ENCODE results near the gene MBNL1. TPM values are rescaled to one million over a fixed set of nuclear protein-coding genes. Genes with fewer than 3 reads are reported as not detected.

MBNL1 gene
- total RNA-seq, 6 experiments from 2014 or later: 49.9 to 89.6 (median 63.2) TPM

DNA sequence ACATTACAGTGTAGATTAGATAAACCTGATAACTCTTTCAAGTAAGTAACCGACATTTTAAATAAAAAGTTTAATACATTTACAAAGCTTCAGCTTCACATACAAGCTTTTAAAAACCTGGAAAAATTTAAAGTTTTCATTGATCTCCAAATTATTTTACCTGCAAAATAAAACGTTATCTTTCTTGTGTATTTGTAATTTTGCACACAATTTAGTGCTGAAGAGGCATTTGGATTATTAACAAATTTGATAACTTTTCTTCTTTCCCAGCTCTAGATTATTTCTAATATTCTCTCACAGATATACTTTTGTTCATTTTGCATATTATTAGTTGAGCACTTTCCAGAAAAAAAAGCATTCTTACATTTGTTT is 24.2 kb upstream of the MBNL1 start:
- DNase-seq (no peak), ATAC-seq (no peak)
- Histone ChIP-seq H3K27me3 (no peaks in the 10 kb centered on the region), H3K36me3 (no peaks in the 10 kb centered on the region), H3K4me1 (peaks cover 0 to 12% (median 0%) of the 10 kb centered on the region in 4 donors), H3K27ac (no peak overlapping the region), H3K4me3 (peak overlapping the region in 1 of 3 donors; percentile 2), H3K9me3 (no peaks in the 10 kb centered on the region)
- intact Hi-C loops (cut with DNase I): no loop called here
- 43% methylated on average over 2 of the region's 2 CpGs for WGBS (ENCODE audit: insufficient coverage, low coverage, low lambda C conversion rate, missing lambda C conversion rate)
- TF ChIP-seq, protein P1, sequence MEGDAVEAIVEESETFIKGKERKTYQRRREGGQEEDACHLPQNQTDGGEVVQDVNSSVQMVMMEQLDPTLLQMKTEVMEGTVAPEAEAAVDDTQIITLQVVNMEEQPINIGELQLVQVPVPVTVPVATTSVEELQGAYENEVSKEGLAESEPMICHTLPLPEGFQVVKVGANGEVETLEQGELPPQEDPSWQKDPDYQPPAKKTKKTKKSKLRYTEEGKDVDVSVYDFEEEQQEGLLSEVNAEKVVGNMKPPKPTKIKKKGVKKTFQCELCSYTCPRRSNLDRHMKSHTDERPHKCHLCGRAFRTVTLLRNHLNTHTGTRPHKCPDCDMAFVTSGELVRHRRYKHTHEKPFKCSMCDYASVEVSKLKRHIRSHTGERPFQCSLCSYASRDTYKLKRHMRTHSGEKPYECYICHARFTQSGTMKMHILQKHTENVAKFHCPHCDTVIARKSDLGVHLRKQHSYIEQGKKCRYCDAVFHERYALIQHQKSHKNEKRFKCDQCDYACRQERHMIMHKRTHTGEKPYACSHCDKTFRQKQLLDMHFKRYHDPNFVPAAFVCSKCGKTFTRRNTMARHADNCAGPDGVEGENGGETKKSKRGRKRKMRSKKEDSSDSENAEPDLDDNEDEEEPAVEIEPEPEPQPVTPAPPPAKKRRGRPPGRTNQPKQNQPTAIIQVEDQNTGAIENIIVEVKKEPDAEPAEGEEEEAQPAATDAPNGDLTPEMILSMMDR (IDR thresholded peaks at IDR 0.05): no peak
- TF ChIP-seq POLR2A (IDR thresholded peaks at IDR 0.05): no peak

GRCh38 chr3:152245498-152246170 is 23.1 kb upstream of the MBNL1 start:
- no peaks in the 10 kb centered on the region for H3K36me3 ChIP-seq
- 63% methylated on average over 3 of the region's 3 CpGs for WGBS (ENCODE audit: insufficient coverage, low coverage, low lambda C conversion rate, missing lambda C conversion rate)

DNA sequence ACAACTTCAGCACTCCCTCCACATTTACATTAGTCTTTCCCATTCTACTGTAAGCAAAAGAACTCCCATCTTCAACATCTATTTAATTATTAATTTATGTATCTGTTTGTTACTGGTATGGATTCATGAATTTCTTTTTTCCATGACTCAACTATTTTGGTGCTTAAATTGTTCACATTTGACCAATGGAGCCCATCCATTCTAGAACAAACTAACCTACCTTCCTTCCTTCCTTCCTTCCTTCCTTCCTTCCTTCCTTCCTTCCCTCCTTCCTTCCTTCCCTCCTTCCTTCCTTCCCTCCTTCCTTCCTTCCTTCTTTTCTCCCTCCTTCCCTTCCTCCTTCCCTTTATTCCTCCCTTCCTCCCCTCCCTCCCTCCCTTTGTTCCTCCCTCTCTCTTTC is 16.8 kb upstream of the MBNL1 start:
- no peaks in the 10 kb centered on the region for H3K27me3 ChIP-seq
- H3K36me3 ChIP-seq: no peaks in the 10 kb centered on the region
- H3K4me1 ChIP-seq: no peaks in the 10 kb centered on the region
- no peak overlapping the region for H3K4me3 ChIP-seq
- no peak overlapping the region for H3K27ac ChIP-seq
- intact Hi-C loops (cut with DNase I): no loop called here
- H3K9me3 ChIP-seq: no peaks in the 10 kb centered on the region
- ATAC-seq (no peak), DNase-seq (no peak)
- TF ChIP-seq POLR2A (IDR thresholded peaks at IDR 0.05): no peak
- TF ChIP-seq, protein P1 (IDR thresholded peaks at IDR 0.05): no peak

More at GRCh38 chr3:152245498-152246170, 23.1 kb upstream of the MBNL1 start:
- no peak overlapping the region for H3K4me3 ChIP-seq
- no peaks in the 10 kb centered on the region for H3K9me3 ChIP-seq
- intact Hi-C loops (cut with DNase I): no loop called here
- ATAC-seq (no peak), DNase-seq (no peak)
- no peaks in the 10 kb centered on the region for H3K27me3 ChIP-seq
- no peak for TF ChIP-seq POLR2A (IDR thresholded peaks at IDR 0.05)
- TF ChIP-seq, protein P1 (IDR thresholded peaks at IDR 0.05): no peak
- peaks cover 0 to 12% (median 0%) of the 10 kb centered on the region in 4 donors for H3K4me1 ChIP-seq
- peak overlapping the region in 1 of 3 donors; percentile 3 for H3K27ac ChIP-seq

DNA sequence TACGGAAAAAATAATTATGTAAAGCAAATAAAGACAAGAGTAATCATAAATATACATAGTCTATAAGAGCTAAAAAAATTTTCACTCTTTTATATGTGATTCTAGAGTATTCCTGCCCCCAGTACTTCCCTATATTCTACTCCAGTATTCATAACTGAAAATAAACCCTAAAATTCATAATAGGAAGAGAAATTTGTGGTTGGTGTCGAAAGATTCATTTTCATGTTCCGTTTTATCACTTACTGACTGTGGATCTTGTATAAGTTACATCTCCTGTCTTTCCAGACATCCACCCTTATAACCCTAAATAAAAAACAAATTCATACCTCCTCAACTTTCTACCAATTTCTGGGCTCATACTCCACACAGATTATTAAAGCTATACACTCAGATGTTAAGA is 16.0 kb upstream of the MBNL1 start:
- peak in 2 of 4 donors; percentile 17 to 54 for ATAC-seq
- no peak overlapping the region for H3K4me3 ChIP-seq

More for the DNA sequence above, 16.0 kb upstream of the MBNL1 start:
- Histone ChIP-seq H3K36me3 (no peaks in the 10 kb centered on the region), H3K27ac (no peak overlapping the region), H3K27me3 (no peaks in the 10 kb centered on the region), H3K9me3 (no peaks in the 10 kb centered on the region), H3K4me1 (peaks cover 0 to 2% (median 0%) of the 10 kb centered on the region in 4 donors)
- no peak for TF ChIP-seq POLR2A (IDR thresholded peaks at IDR 0.05)
- TF ChIP-seq, protein P1 (IDR thresholded peaks at IDR 0.05): no peak
- WGBS (ENCODE audit: insufficient coverage, low coverage, low lambda C conversion rate, missing lambda C conversion rate): 75% methylated on average over 3 of the region's 3 CpGs
- intact Hi-C loops (cut with DNase I): no loop called here
- DNase-seq: no peak
